Spleen (tissue), 11 donors: ENCODE results near the gene PRSS57. TPM values are rescaled to one million over a fixed set of nuclear protein-coding genes. Genes with fewer than 3 reads are reported as not detected.

Experiments used
- DNase-seq: peaks from one replicate; pipeline ENCODE4 v3.0.0-alpha.2; 2020
- H3K27ac ChIP-seq, 8 donors: fragments of 200-600 bp; sonication (generic) in 7 of 8; 1 replicate in 4 of 8; 2 replicates in 4 of 8; pipeline versions ENCODE4 v1.5.0 to v1.8.0; 2016 to 2021; ENCODE audit warnings: inconsistent platforms in 4 of 8, mild to moderate bottlenecking in 4 of 8, moderate library complexity in 1 of 8
- H3K27me3 ChIP-seq, 7 donors: fragments of 200-600 bp; sonication (generic) in 6 of 7; replicated peaks in 1 of 7; 1 replicate in 4 of 7; 2 replicates in 3 of 7; pipeline versions ENCODE4 v1.5.0 to v1.8.0; 2016 to 2021; ENCODE audit warnings: inconsistent platforms in 3 of 7, mild to moderate bottlenecking in 1 of 7
- H3K36me3 ChIP-seq, 6 donors: fragments of 200-600 bp; sonication (generic) in 5 of 6; 1 replicate in 4 of 6; 2 replicates in 2 of 6; pipeline versions ENCODE4 v1.5.0 to v1.8.0; 2016 to 2021; ENCODE audit warnings: inconsistent platforms in 2 of 6
- H3K4me1 ChIP-seq, 6 donors: fragments of 200-600 bp; sonication (generic) in 5 of 6; 1 replicate in 3 of 6; 2 replicates in 3 of 6; pipeline versions ENCODE4 v1.5.0 to v1.8.0; 2016 to 2021; ENCODE audit warnings: inconsistent platforms in 3 of 6
- H3K4me3 ChIP-seq, 8 donors: fragments of 200-600 bp; sonication (generic) in 7 of 8; 1 replicate in 4 of 8; 2 replicates in 4 of 8; pipeline versions ENCODE4 v1.5.0 to v1.8.0; 2016 to 2021; ENCODE audit warnings: inconsistent platforms in 4 of 8, mild to moderate bottlenecking in 4 of 8, moderate library complexity in 2 of 8
- H3K9me3 ChIP-seq, 8 donors: fragments of 200-600 bp; sonication (generic) in 7 of 8; 1 replicate in 4 of 8; 2 replicates in 4 of 8; pipeline versions ENCODE4 v1.5.0 to v1.8.0; 2016 to 2021; ENCODE audit warnings: inconsistent platforms in 4 of 8
- POLR2A ChIP-seq, 3 donors: fragments of 450-650 bp; IDR thresholded peaks; one replicate each; pipeline ENCODE4 v1.5.1; 2017; ENCODE audit warnings: antibody characterized with exemption in 3 of 3, mild to moderate bottlenecking in 1 of 3
- POLR2AphosphoS5 ChIP-seq, 3 donors: sonication (generic); formaldehyde crosslinking; IDR thresholded peaks; one replicate each; pipeline ENCODE4 v1.5.1; 2017; ENCODE audit warnings: antibody characterized with exemption in 3 of 3
- WGBS, 5 donors: extraction: QIAGEN DNeasy Blood & Tissue Kit in 3 of 5; methylation state at CpG; one replicate each; pipeline versions ENCODE4 v1.1.5 to v1.1.7; 2013 to 2018; 5-methylcytosine and 5-hydroxymethylcytosine counted together
- intact Hi-C: fragments of 100-400 bp; cut with DNase I; formaldehyde crosslinking; loops from one replicate; pipeline ENCODE4 v1.15.0; 2023; ENCODE audit warnings: low total_unique reads
- polyA plus RNA-seq, 3 donors: library from polyadenylated mRNA; stranded (reverse); fragments of 200-250 nt; gene quantifications; one replicate each; pipeline ENCODE4 v1.2.1, GENCODE V29; 2013
- total RNA-seq, 7 donors: library from RNA; depleted of rRNA in 3 of 7; stranded (reverse); fragments of >200 nt in 3 of 7; fragmentation: NEBNext Ultra II Directional in 4 of 7; extraction: Animal tissue kit (Norgen Biotek cat#: 25700) in 4 of 7; gene quantifications; one replicate each; pipeline versions ENCODE4 v1.1.0 to v1.2.1, GENCODE V29; 2016 to 2021
- TF ChIP-seq, protein P1 (sequence below), 11 experiments: fragments of 200-600 bp in 7 of 11; fragments of 450-650 bp in 4 of 11; sonication (generic) in 4 of 11; IDR thresholded peaks in 8 of 11; conservative IDR thresholded peaks in 3 of 11; 1 replicate in 7 of 11; 2 replicates in 4 of 11; pipeline versions ENCODE4 v1.4.0 to v1.8.0; 2016 to 2021; ENCODE audit warnings: antibody characterized with exemption in 11 of 11, inconsistent platforms in 4 of 11, mild to moderate bottlenecking in 1 of 11
- donor health status: healthy with polysubstance abuse.
- donor health status: DM: no; HTN: no; CAD: no; lungs with moderate emphysema.
- donor health status: DM: no; HTN: no; CAD: no.
- donor health status: Bipolar disorder and iron deficiency.
- donor health status: healthy.
- donor health status: DM: no; HTN: no; CAD: no.
- donor health status: DM: yes; HTN: yes; CAD: no.

The PRSS57 gene
- total and polyA plus RNA-seq, 10 donors = 0.24 to 2.5 (median 0.54) TPM; not detected in 2

GRCh38 chr19:648904-649801 is 46.1 kb downstream of the PRSS57 start:
- intact Hi-C loops = no loop called here
- H3K9me3 ChIP-seq = no peaks in the 10 kb centered on the region
- peaks cover 0 to 26% (median 10%) of the 10 kb centered on the region in 6 donors for H3K4me1 ChIP-seq
- peaks cover 0 to 100% (median 91%) of the 10 kb centered on the region in 6 donors for H3K36me3 ChIP-seq
- H3K27me3 ChIP-seq = no peaks in the 10 kb centered on the region
- H3K4me3 ChIP-seq = no peak overlapping the region
- TF ChIP-seq, protein P1, sequence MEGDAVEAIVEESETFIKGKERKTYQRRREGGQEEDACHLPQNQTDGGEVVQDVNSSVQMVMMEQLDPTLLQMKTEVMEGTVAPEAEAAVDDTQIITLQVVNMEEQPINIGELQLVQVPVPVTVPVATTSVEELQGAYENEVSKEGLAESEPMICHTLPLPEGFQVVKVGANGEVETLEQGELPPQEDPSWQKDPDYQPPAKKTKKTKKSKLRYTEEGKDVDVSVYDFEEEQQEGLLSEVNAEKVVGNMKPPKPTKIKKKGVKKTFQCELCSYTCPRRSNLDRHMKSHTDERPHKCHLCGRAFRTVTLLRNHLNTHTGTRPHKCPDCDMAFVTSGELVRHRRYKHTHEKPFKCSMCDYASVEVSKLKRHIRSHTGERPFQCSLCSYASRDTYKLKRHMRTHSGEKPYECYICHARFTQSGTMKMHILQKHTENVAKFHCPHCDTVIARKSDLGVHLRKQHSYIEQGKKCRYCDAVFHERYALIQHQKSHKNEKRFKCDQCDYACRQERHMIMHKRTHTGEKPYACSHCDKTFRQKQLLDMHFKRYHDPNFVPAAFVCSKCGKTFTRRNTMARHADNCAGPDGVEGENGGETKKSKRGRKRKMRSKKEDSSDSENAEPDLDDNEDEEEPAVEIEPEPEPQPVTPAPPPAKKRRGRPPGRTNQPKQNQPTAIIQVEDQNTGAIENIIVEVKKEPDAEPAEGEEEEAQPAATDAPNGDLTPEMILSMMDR (IDR thresholded peaks at IDR 0.05 in 8 of 11, conservative IDR thresholded peaks at IDR 0.05 in 3 of 11) = no peak
- peak in 1 of 3 donors; percentile 42 for TF ChIP-seq POLR2AphosphoS5 (IDR thresholded peaks at IDR 0.05)
- peak; percentile 67 for DNase-seq
- 90 to 95% (median 94%) methylated on average over 23 to 53 of the region's 53 CpGs for WGBS, 5 donors
- no peak overlapping the region for H3K27ac ChIP-seq

- Histone ChIP-seq H3K4me3 (no peak overlapping the region), H3K27ac (peak overlapping the region in 1 of 8 donors; percentile 4), H3K27me3 (no peaks in the 10 kb centered on the region), H3K36me3 (peaks cover 0 to 100% (median 84%) of the 10 kb centered on the region in 6 donors), H3K4me1 (peaks cover 0 to 18% (median 6%) of the 10 kb centered on the region in 6 donors), H3K9me3 (no peaks in the 10 kb centered on the region)
- intact Hi-C loops = no loop called here
- peak; percentile 67 for DNase-seq
- TF ChIP-seq POLR2A (IDR thresholded peaks at IDR 0.05) = no peak
- TF ChIP-seq POLR2AphosphoS5 (IDR thresholded peaks at IDR 0.05) = peak in 1 of 3 donors; percentile 27
- TF ChIP-seq, protein P1 (IDR thresholded peaks at IDR 0.05 in 8 of 11, conservative IDR thresholded peaks at IDR 0.05 in 3 of 11) = no peak
- WGBS, 5 donors = 88 to 94% (median 93%) methylated on average over 23 to 29 of the region's 29 CpGs
Measured at GRCh38 chr19:648305-648704, 46.9 kb downstream of the PRSS57 start.

DNA sequence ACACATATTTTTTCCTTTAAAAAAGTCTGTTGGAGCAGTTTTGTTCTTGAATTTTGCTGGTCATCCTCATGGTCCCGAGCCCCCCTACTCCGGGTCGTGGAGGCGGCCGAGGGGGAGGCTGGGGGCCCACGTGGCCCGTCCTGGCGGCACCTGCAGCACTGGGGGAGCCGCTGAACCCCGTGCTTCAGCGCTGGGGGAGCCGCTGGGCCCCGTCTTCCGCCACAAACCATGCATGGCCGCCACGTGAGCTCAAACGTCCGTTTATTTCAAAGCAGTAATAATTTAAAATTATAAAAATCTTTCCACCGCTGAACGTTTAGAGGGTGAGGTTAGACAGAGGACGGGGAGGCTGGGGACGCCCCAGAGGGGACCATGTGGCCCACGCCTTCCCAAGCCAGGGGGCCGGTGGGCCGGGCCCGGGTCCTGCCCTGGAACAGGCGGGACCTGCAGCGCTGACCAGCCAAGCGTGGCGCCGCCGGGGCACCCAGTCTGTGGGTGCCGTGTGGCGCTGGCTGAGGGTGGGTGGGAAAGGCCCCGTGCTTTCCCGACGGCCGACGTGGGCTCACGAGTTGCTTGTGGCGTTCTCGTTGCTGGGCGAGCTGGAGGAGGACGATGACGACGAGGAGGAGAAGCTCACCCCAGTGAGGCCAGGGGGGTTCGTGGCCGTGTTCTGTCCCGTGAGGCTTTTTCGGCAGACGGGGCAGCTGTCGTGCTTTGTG is 47.5 kb downstream of the PRSS57 start:
- peak in 1 of 3 donors; percentile 27 for TF ChIP-seq POLR2AphosphoS5 (IDR thresholded peaks at IDR 0.05)
- TF ChIP-seq, protein P1 (IDR thresholded peaks at IDR 0.05 in 8 of 11, conservative IDR thresholded peaks at IDR 0.05 in 3 of 11) = no peak

More for the DNA sequence above, 47.5 kb downstream of the PRSS57 start:
- DNase-seq = peak; percentile 70
- Histone ChIP-seq H3K4me1 (peaks cover 0 to 12% (median 3%) of the 10 kb centered on the region in 6 donors), H3K36me3 (peaks cover 0 to 98% (median 78%) of the 10 kb centered on the region in 6 donors), H3K4me3 (no peak overlapping the region), H3K9me3 (no peaks in the 10 kb centered on the region), H3K27ac (peak overlapping the region in 1 of 8 donors; percentile 4), H3K27me3 (no peaks in the 10 kb centered on the region)
- intact Hi-C loops = no loop called here
- 82 to 94% (median 93%) methylated on average over 49 to 52 of the region's 52 CpGs for WGBS, 5 donors
